Heart right ventricle (tissue), 16 donors: ENCODE data around the gene ELAVL3. TPM values are rescaled to one million over a fixed set of nuclear protein-coding genes. Genes with fewer than 3 reads are reported as not detected.
"Not testable (repeated sequence)": the region's sequence is repeated elsewhere in the genome, so short reads cannot be mapped to it uniquely, and the experiment has no call there.

Experiments used
- ATAC-seq, 8 donors: fragments of 200-7000 bp; cut with Tn5 transposase; one replicate each; pipeline ENCODE4 v1.9.1; 2020; ENCODE audit warnings: mild to moderate bottlenecking in 8 of 8, moderate library complexity in 8 of 8, moderate number of reproducible peaks in 1 of 8
- DNase-seq, 2 donors: peaks; one replicate each; pipeline ENCODE4 v3.0.0-alpha.2; 2020
- H3K27ac ChIP-seq, 10 donors: fragments of 200-600 bp; sonication (generic) in 2 of 10; one replicate each; pipeline versions ENCODE4 v1.5.0 to v1.8.0; 2020 to 2022; ENCODE audit warnings: mild to moderate bottlenecking in 3 of 10
- H3K27me3 ChIP-seq, 7 donors: fragments of 200-600 bp; one replicate each; pipeline ENCODE4 v1.8.0; 2021 to 2022; ENCODE audit warnings: mild to moderate bottlenecking in 2 of 7
- H3K36me3 ChIP-seq, 9 donors: fragments of 200-600 bp; sonication (generic) in 1 of 9; one replicate each; pipeline versions ENCODE4 v1.5.0 to v1.8.0; 2020 to 2022; ENCODE audit warnings: mild to moderate bottlenecking in 2 of 9
- H3K4me1 ChIP-seq, 9 donors: fragments of 200-600 bp; sonication (generic) in 1 of 9; one replicate each; pipeline versions ENCODE4 v1.5.0 to v1.8.0; 2020 to 2022; ENCODE audit warnings: mild to moderate bottlenecking in 4 of 9
- H3K4me3 ChIP-seq, 10 donors: fragments of 200-600 bp; sonication (generic) in 2 of 10; one replicate each; pipeline versions ENCODE4 v1.5.0 to v1.8.0; 2020 to 2022; ENCODE audit warnings: mild to moderate bottlenecking in 7 of 10, moderate library complexity in 2 of 10
- H3K9me3 ChIP-seq, 11 donors: fragments of 200-600 bp in 10 of 11; sonication (generic) in 2 of 11; one replicate each; pipeline versions ENCODE4 v1.5.0 to v1.8.0; 2013 to 2022; ENCODE audit warnings: mild to moderate bottlenecking in 2 of 11, control low read depth in 1 of 11, moderate library complexity in 1 of 11
- CTCF ChIP-seq, 9 donors: fragments of 200-600 bp; sonication (generic) in 2 of 9; IDR thresholded peaks; one replicate each; pipeline versions ENCODE4 v1.5.0 to v1.8.0; 2021 to 2022; ENCODE audit warnings: antibody characterized with exemption in 9 of 9, mild to moderate bottlenecking in 5 of 9, moderate library complexity in 1 of 9
- WGBS, 2 donors: extraction: QIAGEN DNeasy Blood & Tissue Kit; methylation state at CpG; one replicate each; pipeline ENCODE4 v1.1.7; 2013; ENCODE audit warnings: inconsistent platforms in 1 of 2; 5-methylcytosine and 5-hydroxymethylcytosine counted together
- intact Hi-C, 10 donors: fragments of 100-400 bp; cut with DNase I; formaldehyde crosslinking; loops; one replicate each; pipeline versions ENCODE4 v1.11.1 to v1.14.2; 2022
- polyA plus RNA-seq, 2 donors: library from polyadenylated mRNA; stranded (reverse); fragments of 200-250 nt; gene quantifications; one replicate each; pipeline ENCODE4 v1.2.3, GENCODE V29; 2013
- total RNA-seq, 10 donors: library from RNA; stranded (reverse); fragmentation: NEBNext Ultra II Directional in 3 of 10; extraction: Animal tissue kit (Norgen Biotek cat#: 25700) in 3 of 10; gene quantifications; one replicate each; pipeline versions ENCODE4 v1.2.1 to v1.2.4, GENCODE V29; 2021 to 2023
- donor health status: Arrhythmogenic right ventricular cardiomyopathy.
- donor health status: ischemic (EF 13 %, LVEDD 7.1; RV severe dilation, severe dysfunction).
- donor health status: healthy with polysubstance abuse.
- donor health status: DM: no; HTN: yes; CAD: no.
- donor health status: DM: no; HTN: no; CAD: no.
- donor health status: ischemic (EF 25% LVEDD 6.9; RV normal size, moderate dysfunction).
- donor health status: ischemic (EF 25% LVEDD 5.7; RV mildly dilated, moderate dysfunction).
- donor health status: healthy.
- donor health status: DM: yes; HTN: yes; CAD: no.
- donor health status: Ischemic cardiomyopathy.
- donor health status: ischemic (EF 35%, LVEDD 5.7; RV mildly dilated, moderate dysfunction).
- donor health status: nonischemic (EF 11% LVEDD 7.7; RV severe dilation, severe dysfunction).
- donor health status: DM: yes; HTN: yes; CAD: no.
- donor health status: PGD.
- donor health status: ischemic (EF 29% LVEDD 5.4; RV normal size, mild dysfunction).
- donor health status: nonischemic (EF 23%, LVEDD 6.1; RV moderate dilation, normal function).

The ELAVL3 gene
- total and polyA plus RNA-seq, 12 donors: 0.07 to 0.44 (median 0.21) TPM; not detected in 3

GRCh38 chr19:11479090-11479897 is 1.6 kb downstream of the ELAVL3 start:
- Histone ChIP-seq H3K27me3 (peaks cover 5 to 63% (median 51%) of the 10 kb centered on the region in 7 donors), H3K36me3 (peaks cover 0 to 10% (median 3%) of the 10 kb centered on the region in 9 donors), H3K4me1 (peaks cover 10 to 46% (median 35%) of the 10 kb centered on the region in 9 donors), H3K27ac (no peak overlapping the region), H3K4me3 (peak overlapping the region in 8 of 10 donors; percentile 9 to 44 (median 24)), H3K9me3 (no peaks in the 10 kb centered on the region)
- ATAC-seq: peak in 2 of 8 donors; percentile 6 to 27
- 18 to 21% methylated on average over 35 to 62 of the region's 62 CpGs for WGBS, 2 donors
- DNase-seq: peak in 1 of 2 donors; percentile 38
- intact Hi-C loops: no loop called here
- TF ChIP-seq CTCF (IDR thresholded peaks at IDR 0.05): no peak

GRCh38 chr19:11478167-11479089 is 2.4 kb downstream of the ELAVL3 start:
- H3K4me1 ChIP-seq: peaks cover 10 to 45% (median 34%) of the 10 kb centered on the region in 9 donors
- H3K27me3 ChIP-seq: peaks cover 5 to 59% (median 44%) of the 10 kb centered on the region in 7 donors
- no peak overlapping the region for H3K27ac ChIP-seq
- ATAC-seq (no peak), DNase-seq (no peak)
- H3K36me3 ChIP-seq: peaks cover 0 to 1% (median 0%) of the 10 kb centered on the region in 9 donors
- intact Hi-C loops: no loop called here
- no peak overlapping the region for H3K4me3 ChIP-seq
- 47 to 60% methylated on average over 19 of the region's 19 CpGs for WGBS, 2 donors
- TF ChIP-seq CTCF (IDR thresholded peaks at IDR 0.05): no peak
- no peaks in the 10 kb centered on the region for H3K9me3 ChIP-seq

- H3K4me1 ChIP-seq: peaks cover 0 to 20% (median 16%) of the 10 kb centered on the region in 9 donors
- no peaks in the 10 kb centered on the region for H3K9me3 ChIP-seq
- ATAC-seq (no peak), DNase-seq (no peak)
- no peak overlapping the region for H3K27ac ChIP-seq
- TF ChIP-seq CTCF (IDR thresholded peaks at IDR 0.05): no peak
- H3K36me3 ChIP-seq: no peaks in the 10 kb centered on the region
- H3K27me3 ChIP-seq: peaks cover 0 to 34% (median 19%) of the 10 kb centered on the region in 7 donors
- 80 to 82% methylated on average over 8 of the region's 8 CpGs for WGBS, 2 donors
- no peak overlapping the region for H3K4me3 ChIP-seq
- intact Hi-C loops: no loop called here
Measured at GRCh38 chr19:11475861-11476260, 5.0 kb downstream of the ELAVL3 start.

GRCh38 chr19:11475343-11475742 is 5.5 kb downstream of the ELAVL3 start:
- H3K36me3 ChIP-seq, DNase-seq, H3K9me3 ChIP-seq, H3K27ac ChIP-seq, ATAC-seq, H3K4me3 ChIP-seq, intact Hi-C loops: not testable (repeated sequence)
- peaks cover 0 to 17% (median 11%) of the 10 kb centered on the region in 9 donors for H3K4me1 ChIP-seq
- H3K27me3 ChIP-seq: peaks cover 0 to 28% (median 13%) of the 10 kb centered on the region in 7 donors
- 86 to 96% methylated on average over 3 of the region's 3 CpGs for WGBS, 2 donors
